Right atrium auricular region (tissue), 2 donors: ENCODE measurements around the gene PLCB4. TPM values are rescaled to one million over a fixed set of nuclear protein-coding genes. Genes with fewer than 3 reads are reported as not detected.
A peak's percentile ranks its signal among the peaks of the same experiment; 100 is the strongest.

Experiments
- DNase-seq: peaks from one replicate; pipeline ENCODE4 v3.0.0-alpha.2; 2019; ENCODE audit warnings: low spot score
- H3K27ac ChIP-seq, 2 donors: fragments of 200-600 bp; sonication (generic); 1 replicate in 1 of 2; 2 replicates in 1 of 2; pipeline ENCODE4 v1.5.1; 2016 to 2019
- H3K27me3 ChIP-seq, 2 donors: fragments of 200-600 bp; sonication (generic); one replicate each; pipeline versions ENCODE4 v1.5.1 to v1.6.0; 2017 to 2019
- H3K36me3 ChIP-seq: fragments of 200-600 bp; sonication (generic); one replicate; pipeline ENCODE4 v1.5.1; 2016
- H3K4me1 ChIP-seq, 2 donors: fragments of 200-600 bp; sonication (generic); one replicate each; pipeline versions ENCODE4 v1.5.1 to v1.6.0; 2017 to 2019
- H3K4me3 ChIP-seq, 2 donors: fragments of 200-600 bp; sonication (generic); 1 replicate in 1 of 2; 2 replicates in 1 of 2; pipeline ENCODE4 v1.5.1; 2017 to 2019; ENCODE audit warnings: mild to moderate bottlenecking in 1 of 2, moderate library complexity in 1 of 2
- H3K9me3 ChIP-seq, 2 donors: fragments of 200-600 bp; sonication (generic); one replicate each; pipeline ENCODE4 v1.5.1; 2019
- CTCF ChIP-seq, 2 donors: fragments of 200-600 bp; sonication (generic); IDR thresholded peaks; one replicate each; pipeline ENCODE4 v1.5.1; 2019; ENCODE audit warnings: antibody characterized with exemption in 2 of 2
- total RNA-seq, 2 donors: library from RNA; depleted of rRNA; stranded (reverse); fragments of >200 nt; gene quantifications; one replicate each; pipeline ENCODE4 v1.1.0, GENCODE V29; 2016

The PLCB4 gene
- total RNA-seq, 2 donors from 2014 or later = 14.3 to 32.4 TPM

- no peak overlapping the region for H3K27ac ChIP-seq
- H3K4me1 ChIP-seq = no peaks in the 10 kb centered on the region
- no peaks in the 10 kb centered on the region for H3K36me3 ChIP-seq
- no peaks in the 10 kb centered on the region for H3K27me3 ChIP-seq
- no peak for TF ChIP-seq CTCF (IDR thresholded peaks at IDR 0.05)
- H3K4me3 ChIP-seq = no peak overlapping the region
- DNase-seq = no peak
- H3K9me3 ChIP-seq = no peaks in the 10 kb centered on the region
Observed at GRCh38 chr20:9059931-9060330, 9.0 kb upstream of the PLCB4 start.

- no peak for DNase-seq
- no peaks in the 10 kb centered on the region for H3K4me1 ChIP-seq
- no peaks in the 10 kb centered on the region for H3K36me3 ChIP-seq
- no peaks in the 10 kb centered on the region for H3K9me3 ChIP-seq
- H3K27ac ChIP-seq = no peak overlapping the region
- H3K4me3 ChIP-seq = no peak overlapping the region
- no peak for TF ChIP-seq CTCF (IDR thresholded peaks at IDR 0.05)
- no peaks in the 10 kb centered on the region for H3K27me3 ChIP-seq
Observed at GRCh38 chr20:9061434-9061833, 7.5 kb upstream of the PLCB4 start.

GRCh38 chr20:9062066-9062465 is 6.8 kb upstream of the PLCB4 start:
- Histone ChIP-seq H3K27ac (no peak overlapping the region), H3K4me1 (no peaks in the 10 kb centered on the region), H3K36me3 (no peaks in the 10 kb centered on the region), H3K4me3 (no peak overlapping the region), H3K9me3 (no peaks in the 10 kb centered on the region), H3K27me3 (no peaks in the 10 kb centered on the region)
- no peak for DNase-seq
- no peak for TF ChIP-seq CTCF (IDR thresholded peaks at IDR 0.05)

GRCh38 chr20:9066191-9066590 is 2.7 kb upstream of the PLCB4 start:
- no peaks in the 10 kb centered on the region for H3K27me3 ChIP-seq
- H3K4me1 ChIP-seq = no peaks in the 10 kb centered on the region
- H3K9me3 ChIP-seq = no peaks in the 10 kb centered on the region
- H3K27ac ChIP-seq = no peak overlapping the region
- H3K4me3 ChIP-seq = no peak overlapping the region
- TF ChIP-seq CTCF (IDR thresholded peaks at IDR 0.05) = no peak
- no peaks in the 10 kb centered on the region for H3K36me3 ChIP-seq
- no peak for DNase-seq

- Histone ChIP-seq H3K36me3 (no peaks in the 10 kb centered on the region), H3K4me1 (peaks cover 0 to 14% of the 10 kb centered on the region in 2 donors), H3K27me3 (no peaks in the 10 kb centered on the region), H3K27ac (peak overlapping the region; percentile 90), H3K9me3 (no peaks in the 10 kb centered on the region), H3K4me3 (peak overlapping the region; percentile 77 to 93)
- DNase-seq = no peak
- TF ChIP-seq CTCF (IDR thresholded peaks at IDR 0.05) = no peak
Observed at GRCh38 chr20:9068233-9068801, 570 bp upstream of the PLCB4 start.

GRCh38 chr20:9070304-9070703 is 1.4 kb downstream of the PLCB4 start:
- Histone ChIP-seq H3K27ac (peak overlapping the region; percentile 90), H3K4me1 (peaks cover 0 to 32% of the 10 kb centered on the region in 2 donors), H3K27me3 (no peaks in the 10 kb centered on the region), H3K9me3 (no peaks in the 10 kb centered on the region), H3K4me3 (no peak overlapping the region), H3K36me3 (no peaks in the 10 kb centered on the region)
- no peak for TF ChIP-seq CTCF (IDR thresholded peaks at IDR 0.05)
- no peak for DNase-seq
